GM21526 (cell line): ENCODE results near the gene DMRT1.

ENCODE experiments used
- ATAC-seq: cut with Tn5 transposase; IDR thresholded peaks from one replicate; pipeline ENCODE4 v1.9.1; 2021; ENCODE audit warnings: moderate library complexity; ENCODE audit not compliant: unreplicated experiment, low FRiP score

The DMRT1 gene

GRCh38 chr9:917730-918129 lies 76.2 kb downstream of the DMRT1 start:
- ATAC-seq = no peak

GRCh38 chr9:920927-921326 lies 79.4 kb downstream of the DMRT1 start:
- ATAC-seq = no peak

DNA sequence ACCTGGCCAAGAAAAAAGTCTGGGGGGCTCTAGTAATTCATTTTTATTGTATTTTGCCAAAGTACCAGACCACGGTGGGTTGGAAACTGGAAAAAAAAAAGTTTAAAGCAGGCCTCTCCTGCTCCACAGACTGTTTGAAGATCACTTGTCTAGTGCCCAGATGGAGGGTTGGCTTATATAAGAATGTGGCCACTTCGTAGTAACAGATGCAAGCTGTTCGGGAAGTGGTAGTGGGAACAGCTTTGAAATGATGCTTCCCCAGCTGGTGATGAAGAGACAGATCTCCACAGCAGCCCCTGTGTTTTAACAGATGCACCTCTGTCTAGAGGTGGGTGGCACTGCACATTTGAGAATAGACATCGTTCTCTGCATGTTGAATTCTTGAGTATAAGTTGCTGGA lies 80.7 kb downstream of the DMRT1 start:
- no peak for ATAC-seq

- ATAC-seq = no peak
Measured at GRCh38 chr9:922731-923130, 81.2 kb downstream of the DMRT1 start.

- no peak for ATAC-seq
Measured at GRCh38 chr9:926976-927375, 85.5 kb downstream of the DMRT1 start.

DNA sequence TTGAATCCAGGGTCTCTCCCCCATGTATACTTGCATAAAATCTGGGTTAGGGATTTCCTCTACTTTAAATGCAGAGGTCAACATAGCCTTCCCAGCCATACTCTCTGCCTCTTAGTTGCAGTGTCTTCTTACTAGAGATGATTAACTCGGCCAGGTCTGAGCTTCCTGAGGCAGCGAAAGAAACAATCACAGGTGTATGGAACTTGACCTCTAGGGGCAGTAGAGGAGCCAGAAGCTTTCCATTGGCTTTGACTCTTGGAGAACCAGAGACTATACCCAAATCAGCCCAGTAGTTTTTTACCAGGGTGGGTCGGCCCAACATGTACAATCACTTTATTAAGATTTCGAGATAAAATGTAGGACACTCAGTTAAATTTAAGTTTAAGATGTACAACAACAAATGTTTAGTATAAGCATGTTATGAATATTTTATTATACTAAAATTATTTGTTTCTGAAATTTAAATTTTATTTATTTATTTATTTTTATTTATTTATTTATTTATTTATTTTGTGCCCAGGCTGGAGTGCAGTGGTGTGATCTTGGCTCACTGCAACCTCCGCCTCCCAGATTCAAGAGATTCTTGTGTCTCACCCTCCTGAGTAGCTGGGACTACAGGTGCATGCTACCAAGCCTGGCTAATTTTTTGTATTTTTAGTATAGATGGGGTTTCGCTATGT lies 87.0 kb downstream of the DMRT1 start:
- ATAC-seq = peak; percentile 70

DNA sequence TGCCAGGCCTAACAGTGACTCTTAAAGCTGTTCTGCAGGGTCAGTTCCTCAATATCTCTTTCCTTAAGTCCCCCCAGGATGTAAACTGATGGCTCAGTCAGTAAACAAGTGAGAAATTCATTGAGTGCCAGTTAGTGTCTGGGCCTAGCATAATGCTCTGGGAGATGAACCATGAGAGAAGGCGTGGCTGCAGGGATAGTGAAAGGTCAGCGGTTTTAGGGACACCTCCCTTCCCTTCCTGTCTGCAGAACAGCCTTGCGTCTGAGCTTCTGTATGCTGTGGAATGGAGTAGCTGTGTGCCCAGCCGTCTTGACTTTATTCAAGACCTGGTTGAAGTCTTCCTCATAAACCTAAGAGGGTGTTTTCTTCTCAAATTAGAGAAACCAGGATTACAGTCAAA lies 88.2 kb downstream of the DMRT1 start:
- no peak for ATAC-seq

GRCh38 chr9:933356-933755 lies 91.9 kb downstream of the DMRT1 start:
- no peak for ATAC-seq

- ATAC-seq = no peak
Measured at GRCh38 chr9:935348-935965, 94.0 kb downstream of the DMRT1 start.

- no peak for ATAC-seq
Measured at GRCh38 chr9:942805-943580, 101.5 kb downstream of the DMRT1 start.

DNA sequence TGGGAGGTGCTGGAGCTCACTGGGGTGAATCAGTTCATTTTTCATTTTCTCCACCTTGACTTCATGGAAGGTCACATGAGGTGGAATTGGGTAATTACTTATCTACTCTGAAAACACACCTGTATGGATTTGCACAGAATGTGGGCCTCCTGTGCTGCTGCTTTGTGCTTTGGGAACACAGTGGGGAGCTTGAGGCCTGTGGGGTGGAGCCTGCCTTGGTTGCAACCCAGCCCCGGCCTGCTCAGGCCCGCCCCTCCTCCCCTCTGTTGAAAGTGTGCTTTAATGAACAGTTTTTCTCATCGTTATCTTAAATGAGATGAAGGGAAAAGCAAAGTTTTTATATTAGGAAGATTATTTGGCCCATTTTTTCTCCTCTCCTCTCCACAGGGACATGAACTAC lies 106.5 kb downstream of the DMRT1 start:
- ATAC-seq = no peak

DNA sequence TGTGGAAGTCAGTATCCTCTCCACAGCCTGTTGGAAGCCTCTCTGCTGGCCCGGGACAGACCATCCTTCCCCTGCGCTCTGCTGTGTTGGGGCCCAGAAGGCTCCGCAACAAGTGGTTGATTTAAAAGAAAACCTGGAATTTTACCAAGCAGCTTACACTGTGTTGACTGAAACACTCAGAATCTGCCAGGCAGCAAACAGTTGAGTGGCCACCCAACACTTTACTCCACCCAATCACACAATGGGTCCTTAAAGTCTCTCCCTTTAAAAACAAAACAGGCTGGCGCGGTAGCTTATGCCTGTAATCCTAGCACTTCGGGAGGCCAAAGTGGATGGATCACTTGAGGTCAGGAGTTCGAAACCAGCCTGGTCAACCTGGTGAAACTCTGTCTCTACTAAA lies 107.0 kb downstream of the DMRT1 start:
- no peak for ATAC-seq

GRCh38 chr9:950139-950538 lies 108.6 kb downstream of the DMRT1 start:
- no peak for ATAC-seq

DNA sequence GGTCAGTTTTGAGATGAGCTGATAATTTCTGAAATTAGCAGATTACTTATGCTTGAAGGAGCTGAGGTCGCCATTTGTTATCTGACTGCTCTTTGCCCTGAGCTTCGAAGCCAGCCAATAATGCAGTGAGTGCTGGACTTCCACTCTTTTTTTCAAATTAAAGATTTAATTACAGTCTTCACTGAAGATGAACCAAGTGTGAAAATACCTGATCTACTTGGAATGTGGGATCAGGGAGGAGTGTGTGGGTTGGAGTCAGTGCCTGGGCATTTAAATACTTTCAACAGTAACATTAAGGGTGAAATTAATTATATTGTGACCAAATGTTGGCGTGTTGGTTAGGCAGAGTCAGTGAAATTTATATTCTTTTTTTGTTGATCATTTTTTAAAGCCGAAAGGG lies 111.0 kb downstream of the DMRT1 start:
- no peak for ATAC-seq

GRCh38 chr9:959105-959504 lies 117.6 kb downstream of the DMRT1 start:
- ATAC-seq = no peak

- no peak for ATAC-seq
Measured at GRCh38 chr9:959914-960313, 118.4 kb downstream of the DMRT1 start.

DNA sequence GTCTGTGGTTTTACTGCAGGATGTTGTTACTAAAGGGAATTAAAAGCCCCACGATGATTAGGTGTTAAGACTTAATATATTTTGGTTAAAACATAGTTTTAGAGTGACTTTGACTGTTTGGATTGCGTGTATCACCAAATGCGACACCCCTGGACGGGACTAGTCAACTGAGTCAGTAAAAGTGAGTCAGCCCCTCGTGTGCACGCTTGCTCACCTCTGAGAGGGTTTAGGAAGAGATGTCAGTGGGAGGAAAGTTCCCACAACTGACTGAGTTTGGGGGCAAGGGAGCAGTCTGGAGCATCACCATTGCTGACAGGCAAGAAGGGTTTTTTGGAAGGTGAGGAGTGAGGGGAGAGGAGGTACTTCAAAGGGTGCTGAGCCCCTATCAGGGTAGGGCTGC lies 120.5 kb downstream of the DMRT1 start:
- no peak for ATAC-seq

GRCh38 chr9:965497-965896 lies 124.0 kb downstream of the DMRT1 start:
- ATAC-seq = no peak

DNA sequence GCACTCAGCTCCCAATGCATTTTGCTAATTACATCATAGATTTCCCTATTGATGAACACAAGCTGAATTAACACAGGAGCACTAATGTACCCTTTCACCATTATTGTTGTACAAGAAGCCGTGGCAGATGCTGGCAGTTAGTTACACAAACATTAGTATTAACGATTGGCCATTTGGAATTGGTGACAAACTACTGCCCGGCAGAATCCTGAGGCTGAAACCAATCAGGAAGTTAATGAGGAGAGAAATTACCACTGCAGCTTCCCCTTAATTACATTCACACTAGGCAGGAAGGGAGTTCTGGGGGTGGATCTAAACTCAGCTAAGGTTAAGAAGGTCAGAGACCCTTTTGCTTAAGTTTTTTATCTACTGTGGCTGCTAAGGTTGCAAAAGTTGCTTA lies 125.4 kb downstream of the DMRT1 start:
- ATAC-seq = no peak

- no peak for ATAC-seq
Measured at GRCh38 chr9:967436-967835, 125.9 kb downstream of the DMRT1 start.

GRCh38 chr9:967903-968641 lies 126.6 kb downstream of the DMRT1 start:
- no peak for ATAC-seq
